GM19023 (cell line): ENCODE results near the gene MALAT1.
"Not testable (repeated sequence)": the region's sequence is repeated elsewhere in the genome, so short reads cannot be mapped to it uniquely, and the experiment has no call there.

Experiments
- ATAC-seq: cut with Tn5 transposase; IDR thresholded peaks from one replicate; pipeline ENCODE4 v1.9.1; 2021; ENCODE audit warnings: mild to moderate bottlenecking, moderate library complexity; ENCODE audit not compliant: unreplicated experiment

The MALAT1 gene

DNA sequence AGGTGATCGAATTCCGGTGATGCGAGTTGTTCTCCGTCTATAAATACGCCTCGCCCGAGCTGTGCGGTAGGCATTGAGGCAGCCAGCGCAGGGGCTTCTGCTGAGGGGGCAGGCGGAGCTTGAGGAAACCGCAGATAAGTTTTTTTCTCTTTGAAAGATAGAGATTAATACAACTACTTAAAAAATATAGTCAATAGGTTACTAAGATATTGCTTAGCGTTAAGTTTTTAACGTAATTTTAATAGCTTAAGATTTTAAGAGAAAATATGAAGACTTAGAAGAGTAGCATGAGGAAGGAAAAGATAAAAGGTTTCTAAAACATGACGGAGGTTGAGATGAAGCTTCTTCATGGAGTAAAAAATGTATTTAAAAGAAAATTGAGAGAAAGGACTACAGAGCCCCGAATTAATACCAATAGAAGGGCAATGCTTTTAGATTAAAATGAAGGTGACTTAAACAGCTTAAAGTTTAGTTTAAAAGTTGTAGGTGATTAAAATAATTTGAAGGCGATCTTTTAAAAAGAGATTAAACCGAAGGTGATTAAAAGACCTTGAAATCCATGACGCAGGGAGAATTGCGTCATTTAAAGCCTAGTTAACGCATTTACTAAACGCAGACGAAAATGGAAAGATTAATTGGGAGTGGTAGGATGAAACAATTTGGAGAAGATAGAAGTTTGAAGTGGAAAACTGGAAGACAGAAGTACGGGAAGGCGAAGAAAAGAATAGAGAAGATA, at the start of gene MALAT1:
Gene MALAT1 (plus strand): TSS at position 69 of the 736 bp plus-strand sequence.
- ATAC-seq: no peak

- not testable (repeated sequence) for ATAC-seq
Measured at GRCh38 chr11:65451301-65451700, 47.5 kb upstream of the MALAT1 start.

DNA sequence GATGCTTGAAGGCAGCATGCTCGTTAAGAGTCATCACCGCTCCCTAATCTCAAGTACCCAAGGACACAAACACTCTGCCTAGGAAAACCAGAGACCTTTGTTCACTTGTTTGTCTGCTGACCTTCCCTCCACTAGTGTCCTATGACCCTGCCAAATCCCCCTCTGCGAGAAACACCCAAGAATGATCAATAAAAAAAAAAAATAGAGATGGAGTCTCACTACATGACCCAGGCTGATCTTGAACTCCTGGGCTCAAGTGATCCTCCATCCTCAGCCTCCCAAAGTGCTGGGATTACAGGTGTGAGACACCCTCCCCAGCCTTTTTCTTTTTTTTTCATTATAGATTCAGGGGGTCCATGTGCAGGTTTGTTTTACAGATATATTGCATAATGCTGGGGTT, 46.6 kb upstream of the MALAT1 start:
- ATAC-seq: not testable (repeated sequence)

- ATAC-seq: no peak
Measured at GRCh38 chr11:65452806-65453490, 45.9 kb upstream of the MALAT1 start.

DNA sequence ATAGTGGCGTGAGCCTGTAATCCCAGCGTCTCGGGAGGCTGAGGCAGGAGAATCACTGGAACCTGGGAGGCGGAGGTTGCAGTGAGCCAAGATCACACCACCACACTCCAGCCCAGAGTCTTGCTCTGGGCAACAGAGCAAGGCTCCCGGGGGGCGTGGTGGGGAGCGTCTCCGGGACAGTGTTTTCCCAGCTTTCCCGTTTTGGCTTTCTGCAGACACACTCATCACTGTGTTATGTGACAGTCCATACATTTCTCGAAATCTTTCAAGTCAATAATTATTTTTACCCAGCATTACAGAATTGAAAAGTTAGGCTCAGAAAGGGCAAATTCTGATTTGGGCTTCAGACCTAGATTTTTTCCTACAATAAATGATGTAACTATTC, 44.5 kb upstream of the MALAT1 start:
- no peak for ATAC-seq

GRCh38 chr11:65454696-65455456, 44.0 kb upstream of the MALAT1 start:
- peak; percentile 89 for ATAC-seq

DNA sequence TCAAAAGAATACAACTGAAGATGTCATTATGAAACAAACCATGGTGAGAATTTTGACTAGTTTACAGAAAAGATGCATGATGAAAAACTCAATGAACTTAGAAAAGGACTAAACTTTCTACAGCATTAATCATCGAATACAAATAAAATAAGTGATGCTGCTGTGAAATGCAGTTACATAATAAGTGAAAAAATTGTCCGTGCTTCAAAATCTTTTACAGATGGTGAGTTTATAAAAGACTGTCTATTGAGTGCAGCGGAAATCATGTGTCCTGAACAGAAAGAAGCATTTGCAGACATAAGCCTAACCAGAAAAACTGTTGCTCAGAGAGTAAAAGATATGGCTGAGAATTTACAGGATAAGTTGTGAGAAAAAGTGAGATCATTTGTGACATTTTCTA, 42.4 kb upstream of the MALAT1 start:
- no peak for ATAC-seq

- no peak for ATAC-seq
Measured at GRCh38 chr11:65459552-65459951, 39.3 kb upstream of the MALAT1 start.

GRCh38 chr11:65465471-65465870, 33.4 kb upstream of the MALAT1 start:
- not testable (repeated sequence) for ATAC-seq

GRCh38 chr11:65467306-65467705, 31.5 kb upstream of the MALAT1 start:
- not testable (repeated sequence) for ATAC-seq

- no peak for ATAC-seq
Measured at GRCh38 chr11:65468874-65469333, 29.9 kb upstream of the MALAT1 start.

DNA sequence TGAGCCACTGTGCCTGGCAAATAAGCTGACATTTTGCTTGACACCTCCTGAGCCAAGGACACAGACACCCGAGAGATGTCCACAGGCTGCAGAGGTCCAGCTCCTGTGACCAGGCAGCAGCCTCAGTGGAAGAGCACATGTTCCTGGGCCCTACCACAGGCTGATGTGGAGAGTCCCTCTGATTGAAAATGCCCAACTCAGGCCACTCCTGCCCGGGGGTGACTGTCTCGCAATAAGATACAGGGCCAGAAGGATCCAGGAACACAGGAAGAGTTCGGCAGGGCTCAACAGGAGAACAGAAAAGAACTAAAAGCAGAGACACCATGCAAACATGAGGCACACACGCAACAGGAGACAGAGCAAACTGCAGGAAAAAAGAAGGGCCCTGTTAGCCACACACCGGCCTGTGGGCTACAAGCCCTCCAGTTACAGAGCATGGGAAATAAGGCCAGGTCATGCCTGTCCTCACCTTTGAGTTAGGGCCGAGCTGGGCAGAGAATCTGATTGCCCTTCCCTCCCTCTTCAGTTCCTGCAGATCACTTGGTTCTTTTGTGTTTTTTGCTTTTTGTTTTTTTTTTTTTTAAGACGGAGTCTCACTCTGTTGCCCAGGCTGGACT, 28.3 kb upstream of the MALAT1 start:
- ATAC-seq: no peak

DNA sequence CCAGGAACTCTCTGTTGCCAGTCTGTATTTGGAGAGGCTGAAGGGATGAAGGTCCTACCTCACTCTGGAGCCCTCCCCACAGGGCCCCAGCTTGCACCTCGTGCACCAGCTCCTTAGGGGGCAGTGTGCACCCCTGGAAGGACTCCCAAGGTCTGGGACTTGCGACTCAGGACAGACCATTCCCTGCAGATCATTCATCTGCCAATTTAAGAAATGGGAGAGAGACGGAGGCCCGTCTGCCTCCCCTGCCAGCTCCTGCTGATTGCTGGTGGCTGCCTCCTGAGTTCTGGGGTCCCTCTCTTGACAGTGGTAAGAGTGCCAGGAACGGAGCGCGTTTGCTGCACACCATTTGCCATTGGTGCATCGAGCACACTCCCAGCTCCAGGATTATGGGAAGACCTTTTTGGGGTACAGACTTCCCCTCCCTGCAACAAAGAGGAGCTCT, 27.4 kb upstream of the MALAT1 start:
- no peak for ATAC-seq

- not testable (repeated sequence) for ATAC-seq
Measured at GRCh38 chr11:65472588-65473277, 26.1 kb upstream of the MALAT1 start.

GRCh38 chr11:65473278-65473860, 25.5 kb upstream of the MALAT1 start:
- no peak for ATAC-seq

DNA sequence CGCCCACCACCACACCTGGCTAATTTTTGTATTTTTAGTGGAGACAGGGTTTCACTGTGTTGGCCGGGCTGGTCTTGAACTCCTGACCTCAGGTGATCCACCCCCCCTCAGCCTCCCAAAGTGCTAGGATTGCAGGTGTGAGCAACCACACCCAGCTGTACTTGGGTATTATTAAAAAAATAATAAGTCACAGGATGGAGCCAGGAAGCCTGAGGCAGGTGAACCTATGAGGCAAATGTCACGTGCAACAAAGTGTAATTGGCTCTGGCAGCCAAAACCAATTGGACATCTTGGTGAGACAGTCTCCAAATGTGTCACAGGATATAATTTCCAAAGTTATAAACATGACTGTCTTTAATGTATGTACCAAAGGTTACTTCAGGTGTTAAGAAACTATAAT, 24.0 kb upstream of the MALAT1 start:
- ATAC-seq: no peak

DNA sequence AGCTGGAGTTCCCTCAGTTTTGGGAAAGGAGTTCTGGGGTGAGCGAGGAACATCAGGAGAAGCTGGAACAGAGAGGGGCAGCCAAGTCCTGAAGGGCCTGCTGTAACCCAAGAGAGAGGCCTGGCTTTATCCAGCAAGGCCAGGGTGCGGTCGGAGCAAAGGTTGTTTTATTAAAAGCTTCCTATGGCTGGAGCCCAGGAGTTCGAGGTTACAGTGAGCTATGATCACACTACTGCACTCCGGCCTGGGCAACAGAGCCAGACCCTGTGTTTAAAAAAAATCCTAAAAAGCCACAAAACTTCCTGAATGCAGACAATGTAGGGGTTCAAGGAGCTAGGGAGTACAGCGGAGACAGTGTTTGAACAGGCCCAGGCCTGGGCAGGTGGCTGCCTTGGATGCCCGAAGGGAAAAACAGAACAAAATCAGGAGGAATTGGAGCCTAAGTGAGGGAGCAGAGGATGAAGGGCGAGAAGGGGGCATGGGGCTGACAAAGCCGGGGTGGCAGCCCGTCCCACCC, 22.2 kb upstream of the MALAT1 start:
- ATAC-seq: no peak

GRCh38 chr11:65477149-65477965, 21.5 kb upstream of the MALAT1 start:
- ATAC-seq: peak; percentile 84
